Measurements from ENCODE around the gene CARS2.
"Not testable (repeated sequence)": the region's sequence is repeated elsewhere in the genome, so short reads cannot be mapped to it uniquely, and the experiment has no call there.

CARS2 gene, protein sequence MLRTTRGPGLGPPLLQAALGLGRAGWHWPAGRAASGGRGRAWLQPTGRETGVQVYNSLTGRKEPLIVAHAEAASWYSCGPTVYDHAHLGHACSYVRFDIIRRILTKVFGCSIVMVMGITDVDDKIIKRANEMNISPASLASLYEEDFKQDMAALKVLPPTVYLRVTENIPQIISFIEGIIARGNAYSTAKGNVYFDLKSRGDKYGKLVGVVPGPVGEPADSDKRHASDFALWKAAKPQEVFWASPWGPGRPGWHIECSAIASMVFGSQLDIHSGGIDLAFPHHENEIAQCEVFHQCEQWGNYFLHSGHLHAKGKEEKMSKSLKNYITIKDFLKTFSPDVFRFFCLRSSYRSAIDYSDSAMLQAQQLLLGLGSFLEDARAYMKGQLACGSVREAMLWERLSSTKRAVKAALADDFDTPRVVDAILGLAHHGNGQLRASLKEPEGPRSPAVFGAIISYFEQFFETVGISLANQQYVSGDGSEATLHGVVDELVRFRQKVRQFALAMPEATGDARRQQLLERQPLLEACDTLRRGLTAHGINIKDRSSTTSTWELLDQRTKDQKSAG

DNA sequence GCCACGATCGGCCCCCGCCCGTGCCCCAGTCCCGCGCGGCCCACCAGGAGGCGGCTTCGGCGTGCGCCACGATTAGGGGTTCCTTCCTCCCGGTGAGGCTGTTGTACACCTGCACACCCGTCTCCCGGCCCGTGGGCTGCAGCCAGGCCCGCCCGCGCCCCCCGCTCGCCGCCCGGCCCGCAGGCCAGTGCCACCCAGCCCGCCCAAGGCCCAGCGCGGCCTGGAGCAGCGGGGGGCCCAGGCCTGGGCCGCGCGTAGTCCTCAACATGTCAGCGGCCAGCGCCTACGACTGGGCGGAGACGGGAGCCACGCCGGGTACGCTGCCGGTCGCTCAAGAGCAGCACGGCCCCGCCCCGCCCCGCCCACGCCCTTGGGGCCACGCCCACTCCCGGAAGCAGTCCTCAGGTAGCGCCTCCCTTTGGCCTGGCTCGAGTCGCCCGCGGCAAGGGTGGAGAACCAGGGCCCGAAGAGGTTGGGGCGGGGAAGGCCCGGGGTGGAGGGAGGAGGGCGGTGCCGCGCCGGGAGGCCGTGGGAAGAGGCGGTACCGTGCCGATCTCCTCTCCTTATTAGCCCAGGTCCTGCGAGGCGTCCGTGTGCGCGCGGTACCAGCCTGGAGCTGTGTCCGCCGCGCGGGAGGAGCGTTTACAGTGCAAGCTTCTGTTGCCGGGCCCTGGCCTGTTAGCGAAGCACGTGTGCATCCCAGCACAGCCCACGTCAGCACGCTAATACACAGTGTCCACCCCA, at the start of gene CARS2:
CARS2 (minus strand) TSS at position 291 of the 744 bp plus-strand sequence; CDS start at position 268, 23 bp downstream.
- DNase-seq = peak; percentile 84 to 93 (median 91)

DNA sequence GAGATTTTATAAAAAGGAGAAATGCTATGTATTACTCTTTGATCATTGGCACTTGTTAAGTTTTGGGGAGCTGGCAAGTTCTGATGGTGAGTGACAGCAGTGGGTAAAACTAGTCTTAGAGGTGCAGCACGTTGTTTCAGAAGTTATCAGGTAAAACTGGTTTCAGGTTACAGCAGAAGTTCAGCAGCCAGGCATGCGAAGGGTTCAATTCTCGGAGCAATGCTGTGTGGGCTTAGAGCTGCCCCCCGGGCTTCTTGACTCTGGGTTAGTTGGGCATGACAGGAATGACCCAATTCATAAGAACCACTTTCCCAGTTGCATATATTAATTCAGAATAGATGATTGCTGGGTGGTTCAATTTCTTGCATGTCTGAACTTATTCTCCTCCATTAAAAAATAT, 42.4 kb upstream of the CARS2 start:
- DNase-seq = no peak

DNA sequence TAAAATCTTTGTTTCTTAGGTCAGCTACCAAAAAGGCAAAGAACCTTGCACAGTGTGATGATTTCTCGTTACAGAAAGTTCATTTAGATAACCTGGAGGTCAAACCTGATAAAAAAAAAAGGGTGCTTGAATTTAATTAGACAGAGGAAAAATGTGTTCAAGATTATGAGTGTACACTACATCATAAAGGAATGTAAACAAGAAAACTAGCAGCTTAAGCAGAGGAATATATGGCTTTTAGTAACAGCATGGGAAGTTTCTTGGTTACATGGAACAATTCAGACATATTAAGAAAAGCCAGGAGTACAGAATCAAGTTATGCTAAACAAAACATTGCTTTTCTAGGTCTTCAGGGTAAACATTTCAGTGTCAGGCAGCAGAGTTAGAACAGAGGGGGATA, 40.5 kb upstream of the CARS2 start:
- no peak for DNase-seq

- DNase-seq = no peak
Observed at GRCh38 chr13:110743687-110744086, 37.8 kb upstream of the CARS2 start.

DNA sequence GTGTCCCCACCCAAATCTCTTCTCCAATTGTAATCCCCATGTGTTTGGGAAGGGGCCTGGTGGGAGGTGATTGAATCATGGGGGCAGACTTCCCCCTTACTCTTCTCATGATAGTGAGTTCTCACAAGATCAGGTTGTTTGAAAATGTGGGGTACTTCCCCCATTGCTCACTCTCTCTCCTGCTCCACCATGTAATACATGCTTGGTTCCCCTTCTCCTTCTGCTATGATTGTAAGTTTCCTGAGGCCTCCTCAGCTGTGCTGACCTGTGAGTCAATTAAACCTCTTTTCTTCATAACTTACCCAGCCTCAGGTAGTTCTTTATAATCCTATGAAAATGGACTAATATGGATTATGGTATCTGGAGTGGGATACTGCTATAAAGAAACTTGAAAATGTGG, 31.6 kb upstream of the CARS2 start:
- no peak for DNase-seq

- DNase-seq = no peak
Observed at GRCh38 chr13:110734561-110734960, 28.6 kb upstream of the CARS2 start.

- no peak for DNase-seq
Observed at GRCh38 chr13:110731072-110731471, 25.2 kb upstream of the CARS2 start.

DNA sequence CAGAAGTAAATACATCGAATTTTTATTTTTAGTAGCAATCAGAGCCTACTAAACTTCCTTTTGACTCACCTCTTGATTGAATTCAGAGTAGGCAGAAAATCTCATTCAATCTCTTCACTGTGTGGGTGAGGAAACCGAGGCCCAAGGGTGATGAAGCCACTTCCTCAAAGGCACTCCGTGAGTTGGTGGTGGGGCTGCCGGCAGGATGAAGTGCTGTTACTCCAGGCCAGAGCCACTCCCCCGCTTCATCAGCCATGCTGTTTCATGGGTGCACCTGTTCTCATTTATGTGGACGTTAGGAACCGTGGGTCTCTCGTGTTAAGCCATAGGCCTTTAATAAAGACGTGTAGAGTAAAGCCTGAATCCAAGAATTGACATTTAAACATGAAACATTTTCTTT, 20.8 kb upstream of the CARS2 start:
- peak in 2 of 6 experiments; percentile 12 to 30 for DNase-seq

DNA sequence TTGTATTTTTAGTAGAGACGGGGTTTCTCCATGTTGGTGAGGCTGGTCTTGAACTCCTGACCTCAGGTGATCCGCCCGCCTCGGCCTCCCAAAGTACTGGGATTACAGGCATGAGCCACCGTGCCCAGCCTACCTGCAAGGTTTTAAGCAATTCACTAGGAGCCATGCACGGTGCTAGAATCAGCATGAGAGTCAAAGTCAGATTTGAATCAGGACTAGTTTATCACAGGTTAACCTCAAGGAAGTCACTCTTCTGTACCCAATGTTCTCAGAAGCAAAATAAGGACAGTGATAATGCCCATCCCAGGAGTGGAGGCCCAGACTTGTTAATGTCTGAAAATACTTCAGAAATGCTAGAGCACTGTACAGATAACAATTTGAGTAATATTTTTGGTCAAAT, 20.2 kb upstream of the CARS2 start:
- not testable (repeated sequence) for DNase-seq

DNA sequence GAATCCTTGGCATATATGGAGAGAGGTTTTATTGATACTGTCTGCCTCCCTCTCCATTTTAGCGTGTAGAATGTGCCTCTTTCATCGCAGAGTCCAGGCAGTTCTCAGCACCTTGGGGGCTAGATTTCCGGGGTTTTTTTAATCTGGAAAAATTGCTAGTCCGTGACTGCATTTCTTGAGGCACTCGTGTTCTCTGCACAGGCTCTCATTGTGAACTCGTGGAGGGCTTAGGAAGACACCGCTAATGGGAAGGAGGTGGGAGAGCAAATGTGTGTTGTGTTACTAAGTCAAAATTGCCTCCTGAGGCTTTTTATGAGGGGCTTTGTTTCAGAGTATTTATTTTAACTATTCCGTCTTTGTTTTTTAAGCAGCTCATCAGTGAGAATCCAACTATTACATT, 17.7 kb upstream of the CARS2 start:
- no peak for DNase-seq

DNA sequence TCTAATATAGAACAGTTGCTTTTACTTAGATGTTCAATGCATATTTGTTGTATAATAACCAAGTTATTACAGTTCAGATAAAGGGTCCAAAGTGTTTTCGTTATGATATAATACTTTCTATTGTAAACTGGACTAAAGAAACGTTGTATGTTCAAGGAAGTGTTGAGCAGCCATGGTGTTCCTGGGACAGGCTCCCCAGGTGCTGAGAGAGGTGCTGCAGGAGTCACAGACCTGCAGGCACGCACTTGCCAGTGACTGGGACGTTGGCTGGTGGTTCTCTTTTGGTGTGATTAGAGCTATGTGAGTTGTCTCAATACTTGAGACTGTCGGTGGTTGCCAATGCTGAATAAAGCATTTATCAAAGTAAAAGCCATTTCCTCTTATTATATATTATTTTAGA, 17.1 kb upstream of the CARS2 start:
- no peak for DNase-seq

DNA sequence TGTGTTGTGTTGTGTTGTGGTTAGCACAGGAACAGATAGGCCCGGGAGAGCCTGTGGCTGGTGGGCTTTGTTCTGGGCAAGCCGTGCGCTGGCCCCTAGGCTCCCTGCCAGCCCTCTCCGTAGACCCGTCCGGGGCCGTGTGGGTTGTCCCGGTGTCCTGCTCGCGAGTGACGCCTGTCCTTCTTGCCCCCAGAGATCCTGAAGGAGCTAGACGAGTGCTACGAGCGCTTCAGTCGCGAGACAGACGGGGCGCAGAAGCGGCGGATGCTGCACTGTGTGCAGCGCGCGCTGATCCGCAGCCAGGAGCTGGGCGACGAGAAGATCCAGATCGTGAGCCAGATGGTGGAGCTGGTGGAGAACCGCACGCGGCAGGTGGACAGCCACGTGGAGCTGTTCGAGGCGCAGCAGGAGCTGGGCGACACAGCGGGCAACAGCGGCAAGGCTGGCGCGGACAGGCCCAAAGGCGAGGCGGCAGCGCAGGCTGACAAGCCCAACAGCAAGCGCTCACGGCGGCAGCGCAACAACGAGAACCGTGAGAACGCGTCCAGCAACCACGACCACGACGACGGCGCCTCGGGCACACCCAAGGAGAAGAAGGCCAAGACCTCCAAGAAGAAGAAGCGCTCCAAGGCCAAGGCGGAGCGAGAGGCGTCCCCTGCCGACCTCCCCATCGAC, 13.3 kb upstream of the CARS2 start:
- DNase-seq = no peak

DNA sequence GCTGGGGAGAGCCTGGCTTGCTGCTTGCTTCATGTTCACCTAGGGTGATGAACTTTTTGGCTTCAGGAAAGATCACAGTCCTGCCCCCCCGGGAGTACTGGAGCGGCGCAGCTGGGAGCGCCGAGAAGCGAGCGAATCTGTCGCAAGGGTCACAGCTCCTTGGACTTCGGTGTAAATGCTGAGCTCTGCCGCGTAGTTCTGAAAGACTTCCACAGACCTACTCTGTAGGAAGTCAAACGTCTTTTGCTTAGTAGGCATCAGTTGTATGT, 10.3 kb upstream of the CARS2 start:
- DNase-seq = no peak

- DNase-seq = peak; percentile 96 to 99 (median 97)
Observed at GRCh38 chr13:110715395-110716246, 9.7 kb upstream of the CARS2 start.

GRCh38 chr13:110714797-110715394, 9.0 kb upstream of the CARS2 start:
- peak in 5 of 6 experiments; percentile 58 to 79 (median 67) for DNase-seq

DNA sequence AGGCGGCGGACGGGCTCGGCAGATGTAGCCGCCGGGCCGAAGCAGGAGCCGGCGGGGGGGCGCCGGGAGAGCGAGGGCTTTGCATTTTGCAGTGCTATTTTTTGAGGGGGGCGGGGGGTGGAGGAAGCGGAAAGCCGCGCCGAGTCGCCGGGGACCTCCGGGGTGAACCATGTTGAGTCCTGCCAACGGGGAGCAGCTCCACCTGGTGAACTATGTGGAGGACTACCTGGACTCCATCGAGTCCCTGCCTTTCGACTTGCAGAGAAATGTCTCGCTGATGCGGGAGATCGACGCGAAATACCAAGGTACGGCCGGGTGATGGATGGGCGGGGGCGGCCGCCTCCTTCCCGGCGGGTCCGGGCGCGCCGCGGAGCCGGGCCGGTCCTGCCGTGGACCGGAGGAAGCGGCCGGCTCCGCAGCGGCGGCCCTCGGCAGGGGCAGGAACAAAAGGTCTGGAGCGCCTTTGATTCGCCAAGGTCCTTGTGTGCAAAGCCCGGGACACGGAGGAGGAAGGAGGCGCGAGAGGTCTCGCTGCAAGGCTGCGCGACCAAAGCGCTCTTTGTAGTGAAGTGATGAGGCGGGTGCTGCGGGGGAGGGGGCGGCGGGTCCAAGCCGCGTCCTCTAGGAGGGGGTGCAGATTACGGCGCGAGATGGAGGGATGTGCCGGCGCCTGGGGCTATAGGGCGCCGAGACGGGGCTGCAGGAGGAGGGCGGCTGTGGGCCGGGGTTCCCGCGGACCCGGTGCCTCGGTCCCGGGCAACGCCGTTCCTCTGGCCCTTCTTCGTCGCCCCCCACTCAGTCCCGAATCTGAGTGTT, 8.3 kb upstream of the CARS2 start:
- DNase-seq = peak; percentile 67 to 82 (median 73)

- DNase-seq = no peak
Observed at GRCh38 chr13:110713642-110713952, 7.7 kb upstream of the CARS2 start, which contains the start of gene ING1. Gene ING1, plus strand, starts transcription at chr13:110713700. Its CDS starts 450 bp downstream, at chr13:110714150.

GRCh38 chr13:110712849-110713641, 7.1 kb upstream of the CARS2 start:
- DNase-seq = peak; percentile 94 to 100 (median 98)

DNA sequence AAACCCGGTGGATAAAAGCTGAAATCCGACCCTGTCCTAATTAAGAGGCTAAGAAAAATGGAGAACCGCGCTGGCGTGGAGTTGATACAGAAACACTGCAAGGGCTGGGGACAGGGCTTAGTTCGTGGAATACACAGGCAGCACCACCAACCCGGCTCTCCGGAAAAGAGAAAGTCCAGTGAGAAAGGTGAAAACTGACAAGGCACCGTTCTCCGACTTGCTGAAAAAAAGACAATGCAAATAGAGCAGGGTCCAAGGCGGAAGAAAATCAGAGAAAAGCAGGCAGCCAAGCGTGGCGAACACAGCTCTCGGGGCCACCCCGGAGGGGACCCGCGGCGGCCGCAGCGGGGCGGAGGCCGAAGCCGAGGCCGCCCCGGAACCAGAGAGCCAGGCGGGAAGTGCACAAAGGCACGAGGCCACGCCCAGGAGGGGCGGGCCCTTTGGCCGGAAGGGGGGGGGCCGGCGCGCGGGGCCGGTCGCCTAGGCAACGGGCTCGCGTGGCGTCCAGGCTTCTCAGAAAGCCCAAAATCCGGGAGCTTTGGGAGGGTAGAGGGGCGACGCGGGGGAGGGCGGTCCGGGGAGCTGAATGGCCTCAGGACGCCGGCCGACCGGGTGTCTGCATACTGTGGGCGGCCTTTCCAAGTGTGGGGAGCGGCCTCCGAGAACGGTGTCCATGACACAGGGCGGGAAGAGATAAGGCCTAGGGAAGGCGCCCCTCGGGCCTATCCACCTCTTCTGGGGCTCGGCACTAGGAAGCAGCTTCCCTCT, 6.3 kb upstream of the CARS2 start:
- DNase-seq = peak; percentile 82 to 98 (median 90)
